Chondrocyte (in vitro differentiated cells): ENCODE data around the gene ANAPC5. TPM values are rescaled to one million over a fixed set of nuclear protein-coding genes. Genes with fewer than 3 reads are reported as not detected.

Experiments used
- DNase-seq: peaks from one replicate; pipeline ENCODE4 v3.0.0; 2021; ENCODE audit warnings: mixed read lengths, low spot score
- H3K27ac Mint-ChIP-seq: one replicate; pipeline ENCODE4 v1.8.0; 2021; ENCODE audit warnings: mild to moderate bottlenecking, moderate library complexity, mixed read lengths; ENCODE audit not compliant: unreplicated experiment
- H3K27me3 Mint-ChIP-seq: 2 replicates; pipeline ENCODE4 v1.8.0; 2021; ENCODE audit warnings: low read depth, mixed read lengths
- H3K36me3 Mint-ChIP-seq: 2 replicates; pipeline ENCODE4 v1.8.0; 2021; ENCODE audit warnings: low read depth, mixed read lengths
- H3K4me1 Mint-ChIP-seq: 2 replicates; pipeline ENCODE4 v1.8.0; 2021; ENCODE audit warnings: low read depth, mild to moderate bottlenecking, mixed read lengths
- H3K4me3 Mint-ChIP-seq: one replicate; pipeline ENCODE4 v1.8.0; 2021; ENCODE audit warnings: mild to moderate bottlenecking, moderate library complexity, mixed read lengths; ENCODE audit not compliant: unreplicated experiment
- H3K9me3 Mint-ChIP-seq: 2 replicates; pipeline ENCODE4 v1.8.0; 2021; ENCODE audit warnings: low read depth, mixed read lengths
- CTCF ChIP-seq: fragments of 200-600 bp; sonication (generic); IDR thresholded peaks from 2 replicates; pipeline ENCODE4 v1.5.0; 2021; ENCODE audit warnings: antibody characterized with exemption, mild to moderate bottlenecking, moderate library complexity
- total RNA-seq: library from RNA; stranded (reverse); gene quantifications from 3 replicates; pipeline ENCODE4 v1.2.1, GENCODE V29; 2021

The ANAPC5 gene
- total RNA-seq, 1 donor from 2014 or later: 111 TPM

- TF ChIP-seq CTCF: no peak
- H3K9me3 Mint-ChIP-seq: no peaks in the 10 kb centered on the region
- H3K27me3 Mint-ChIP-seq: peaks cover 2% of the 10 kb centered on the region
- H3K36me3 Mint-ChIP-seq: no peaks in the 10 kb centered on the region
- no peak overlapping the region for H3K27ac Mint-ChIP-seq
- peaks cover 2% of the 10 kb centered on the region for H3K4me1 Mint-ChIP-seq
- DNase-seq: no peak
- H3K4me3 Mint-ChIP-seq: no peak overlapping the region
Observed at GRCh38 chr12:121373755-121374154, 21.5 kb upstream of the ANAPC5 start.

- DNase-seq: no peak
- Mint-ChIP-seq H3K27ac (no peak overlapping the region), H3K9me3 (no peaks in the 10 kb centered on the region), H3K4me3 (no peak overlapping the region), H3K4me1 (peaks cover 2% of the 10 kb centered on the region), H3K36me3 (no peaks in the 10 kb centered on the region), H3K27me3 (no peaks in the 10 kb centered on the region)
- no peak for TF ChIP-seq CTCF
Observed at GRCh38 chr12:121371404-121371803, 19.2 kb upstream of the ANAPC5 start.

GRCh38 chr12:121366063-121366459 lies 13.8 kb upstream of the ANAPC5 start:
- no peaks in the 10 kb centered on the region for H3K9me3 Mint-ChIP-seq
- no peak overlapping the region for H3K4me3 Mint-ChIP-seq
- no peaks in the 10 kb centered on the region for H3K27me3 Mint-ChIP-seq
- H3K36me3 Mint-ChIP-seq: no peaks in the 10 kb centered on the region
- peaks cover 24% of the 10 kb centered on the region for H3K4me1 Mint-ChIP-seq
- TF ChIP-seq CTCF: no peak
- H3K27ac Mint-ChIP-seq: no peak overlapping the region
- DNase-seq: no peak

GRCh38 chr12:121365416-121366062 lies 13.3 kb upstream of the ANAPC5 start:
- Mint-ChIP-seq H3K4me3 (no peak overlapping the region), H3K27me3 (no peaks in the 10 kb centered on the region)
- DNase-seq: no peak

GRCh38 chr12:121364683-121365121 lies 12.5 kb upstream of the ANAPC5 start:
- Mint-ChIP-seq H3K4me1 (peaks cover 24% of the 10 kb centered on the region), H3K27ac (peak overlapping the region; percentile 89), H3K36me3 (no peaks in the 10 kb centered on the region), H3K27me3 (no peaks in the 10 kb centered on the region), H3K4me3 (peak overlapping the region; percentile 37), H3K9me3 (no peaks in the 10 kb centered on the region)
- TF ChIP-seq CTCF: no peak
- DNase-seq: no peak

More at GRCh38 chr12:121365416-121366062, 13.3 kb upstream of the ANAPC5 start:
- Mint-ChIP-seq H3K4me1 (peaks cover 24% of the 10 kb centered on the region), H3K9me3 (no peaks in the 10 kb centered on the region), H3K36me3 (no peaks in the 10 kb centered on the region), H3K27ac (peak overlapping the region; percentile 89)
- TF ChIP-seq CTCF: no peak
